PFSK-1 (cell line): ENCODE results near the gene RPUSD3.

Source experiments
- FOXP2 ChIP-seq: optimal IDR thresholded peaks from 2 replicates; pipeline ENCODE3; 2011; ENCODE audit warnings: borderline replicate concordance, control low read depth, inconsistent platforms; ENCODE audit not compliant: insufficient read depth; ENCODE audit errors: extremely low read length, extremely low read depth
- POLR2AphosphoS5 ChIP-seq: IDR thresholded peaks from 2 replicates; pipeline ENCODE4 v1.6.1; 2012; ENCODE audit warnings: low read depth, mild to moderate bottlenecking, control low read depth, low read length, moderate library complexity
- SIN3A ChIP-seq: IDR thresholded peaks from 2 replicates; pipeline ENCODE4 v1.6.1; 2012; ENCODE audit warnings: mild to moderate bottlenecking, low read length, moderate library complexity, borderline replicate concordance; ENCODE audit not compliant: insufficient read depth
- TAF1 ChIP-seq: IDR thresholded peaks from 2 replicates; pipeline ENCODE4 v1.6.1; 2012; ENCODE audit warnings: low read length, control low read depth, borderline replicate concordance; ENCODE audit not compliant: insufficient read depth
- TF ChIP-seq, protein P1 (sequence below), 2 experiments: IDR thresholded peaks; 2 replicates each; pipeline versions ENCODE4 v1.6.1 to v1.8.0; 2011 to 2012; ENCODE audit warnings: low read depth in 2 of 2, low read length in 2 of 2, control low read depth in 1 of 2, inconsistent platforms in 1 of 2, mild to moderate bottlenecking in 1 of 2, moderate library complexity in 1 of 2; ENCODE audit not compliant: insufficient read depth in 1 of 2

Gene RPUSD3

DNA sequence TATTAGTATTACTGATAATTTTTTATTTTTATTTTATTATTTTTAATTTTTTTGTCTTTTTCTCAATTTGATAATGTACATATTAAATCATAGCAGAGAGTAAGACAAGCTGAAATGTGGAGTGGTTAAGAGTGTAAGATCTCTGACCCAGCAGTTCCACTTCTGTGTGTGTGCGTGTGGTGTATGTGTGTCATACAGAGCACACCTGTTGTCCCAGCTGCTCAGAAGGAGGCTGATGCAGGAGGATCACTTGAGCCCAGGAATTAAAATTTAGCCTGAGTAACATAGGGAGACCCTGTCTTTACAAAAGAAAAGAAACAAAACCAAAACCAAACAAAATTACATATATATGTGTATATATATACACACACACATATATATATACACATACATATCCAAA is 37.6 kb upstream of the RPUSD3 start:
- TF ChIP-seq POLR2AphosphoS5 (no peak), TAF1 (no peak), SIN3A (no peak), FOXP2 (no peak)
- TF ChIP-seq, protein P1, sequence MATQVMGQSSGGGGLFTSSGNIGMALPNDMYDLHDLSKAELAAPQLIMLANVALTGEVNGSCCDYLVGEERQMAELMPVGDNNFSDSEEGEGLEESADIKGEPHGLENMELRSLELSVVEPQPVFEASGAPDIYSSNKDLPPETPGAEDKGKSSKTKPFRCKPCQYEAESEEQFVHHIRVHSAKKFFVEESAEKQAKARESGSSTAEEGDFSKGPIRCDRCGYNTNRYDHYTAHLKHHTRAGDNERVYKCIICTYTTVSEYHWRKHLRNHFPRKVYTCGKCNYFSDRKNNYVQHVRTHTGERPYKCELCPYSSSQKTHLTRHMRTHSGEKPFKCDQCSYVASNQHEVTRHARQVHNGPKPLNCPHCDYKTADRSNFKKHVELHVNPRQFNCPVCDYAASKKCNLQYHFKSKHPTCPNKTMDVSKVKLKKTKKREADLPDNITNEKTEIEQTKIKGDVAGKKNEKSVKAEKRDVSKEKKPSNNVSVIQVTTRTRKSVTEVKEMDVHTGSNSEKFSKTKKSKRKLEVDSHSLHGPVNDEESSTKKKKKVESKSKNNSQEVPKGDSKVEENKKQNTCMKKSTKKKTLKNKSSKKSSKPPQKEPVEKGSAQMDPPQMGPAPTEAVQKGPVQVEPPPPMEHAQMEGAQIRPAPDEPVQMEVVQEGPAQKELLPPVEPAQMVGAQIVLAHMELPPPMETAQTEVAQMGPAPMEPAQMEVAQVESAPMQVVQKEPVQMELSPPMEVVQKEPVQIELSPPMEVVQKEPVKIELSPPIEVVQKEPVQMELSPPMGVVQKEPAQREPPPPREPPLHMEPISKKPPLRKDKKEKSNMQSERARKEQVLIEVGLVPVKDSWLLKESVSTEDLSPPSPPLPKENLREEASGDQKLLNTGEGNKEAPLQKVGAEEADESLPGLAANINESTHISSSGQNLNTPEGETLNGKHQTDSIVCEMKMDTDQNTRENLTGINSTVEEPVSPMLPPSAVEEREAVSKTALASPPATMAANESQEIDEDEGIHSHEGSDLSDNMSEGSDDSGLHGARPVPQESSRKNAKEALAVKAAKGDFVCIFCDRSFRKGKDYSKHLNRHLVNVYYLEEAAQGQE (IDR thresholded peaks at IDR 0.05; ENCODE audit: insufficient read depth in 1 of 2, low read depth in 2 of 2, low read length in 2 of 2) = no peak

DNA sequence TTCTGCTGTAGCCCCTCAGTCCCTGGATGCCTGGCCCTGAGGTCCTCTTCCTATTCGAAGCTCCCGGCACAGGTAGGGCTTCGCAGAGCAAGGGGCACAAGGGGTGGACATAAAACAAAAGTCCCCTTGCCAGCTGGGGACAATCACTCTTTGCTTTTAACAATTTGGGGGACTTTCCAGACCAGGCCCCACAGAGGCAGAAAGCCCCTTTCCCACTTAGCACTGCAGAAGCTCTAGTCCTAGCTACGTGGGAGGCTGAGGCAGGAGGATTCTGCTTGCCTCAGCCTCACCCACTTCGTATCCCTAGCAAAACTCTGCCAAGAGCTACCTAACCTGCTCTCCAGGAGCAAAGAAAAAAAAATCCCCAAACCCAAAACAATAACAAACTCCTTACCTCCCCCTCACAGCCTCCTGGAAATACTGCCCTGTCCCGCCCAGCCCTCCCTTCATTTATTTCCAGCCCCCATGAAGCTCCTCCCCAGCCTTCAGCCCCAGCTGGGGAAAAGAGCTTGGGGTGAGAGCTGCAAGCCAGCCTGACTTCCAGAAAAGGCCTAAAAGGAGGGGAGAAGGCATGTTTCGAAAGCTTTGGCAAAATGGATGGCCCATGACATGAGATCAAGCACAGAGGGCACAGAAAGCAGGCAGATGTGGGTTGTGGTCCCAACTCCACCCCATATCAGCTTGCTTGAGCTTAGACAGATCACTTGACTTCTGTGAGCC is 36.2 kb upstream of the RPUSD3 start, which contains the start of gene CIDEC:
Gene CIDEC, minus strand, starts transcription at position 424 of the 720 bp plus-strand sequence. CDS start 1,767 bp downstream, outside the sequence.
- no peak for TF ChIP-seq TAF1
- no peak for TF ChIP-seq SIN3A
- TF ChIP-seq, protein P1 (IDR thresholded peaks at IDR 0.05; ENCODE audit: insufficient read depth in 1 of 2, low read depth in 2 of 2, low read length in 2 of 2) = no peak
- no peak for TF ChIP-seq POLR2AphosphoS5
- no peak for TF ChIP-seq FOXP2

DNA sequence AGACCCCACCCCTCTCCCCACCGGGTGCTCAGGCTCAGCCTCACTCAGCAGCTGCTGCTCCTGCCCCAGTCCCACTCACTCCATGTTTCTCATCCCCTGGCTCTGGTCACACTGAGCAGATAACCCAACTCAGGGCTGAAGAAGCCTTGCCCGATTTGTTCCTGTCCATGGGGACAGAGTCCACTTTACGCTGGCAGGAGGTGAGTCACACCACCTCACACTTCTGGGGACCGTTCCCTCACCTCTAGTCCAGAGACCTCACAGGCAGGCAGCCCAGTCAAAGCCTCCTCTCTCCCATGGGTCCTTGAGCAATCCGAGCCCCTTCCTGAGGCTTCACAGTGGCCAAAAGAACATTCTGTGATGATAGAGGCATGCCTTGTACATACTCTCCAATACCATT is 34.9 kb upstream of the RPUSD3 start:
- no peak for TF ChIP-seq TAF1
- TF ChIP-seq FOXP2 = no peak
- TF ChIP-seq POLR2AphosphoS5 = no peak
- TF ChIP-seq SIN3A = no peak
- TF ChIP-seq, protein P1 (IDR thresholded peaks at IDR 0.05; ENCODE audit: insufficient read depth in 1 of 2, low read depth in 2 of 2, low read length in 2 of 2) = no peak

DNA sequence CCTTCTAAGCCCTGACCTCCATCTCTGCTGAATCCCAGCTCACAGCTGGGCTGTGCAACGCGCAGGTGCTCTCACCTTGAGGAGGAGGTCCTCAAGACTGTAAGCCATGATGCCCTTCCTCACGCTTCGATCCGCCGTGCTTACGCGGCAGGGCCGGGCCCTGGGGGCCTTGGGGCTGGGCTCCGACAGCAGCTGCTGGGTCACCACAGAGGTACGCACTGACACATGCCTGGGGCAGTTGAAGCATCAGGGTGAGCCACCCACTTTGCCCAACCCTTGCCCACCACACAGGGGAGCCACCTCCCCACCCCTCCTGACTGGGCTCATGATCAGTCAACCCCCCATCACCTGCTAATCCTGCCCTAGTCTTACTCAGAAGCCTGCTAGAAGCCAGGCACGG is 33.2 kb upstream of the RPUSD3 start:
- TF ChIP-seq TAF1 (no peak), SIN3A (no peak), FOXP2 (no peak), POLR2AphosphoS5 (no peak)
- TF ChIP-seq, protein P1 (IDR thresholded peaks at IDR 0.05; ENCODE audit: insufficient read depth in 1 of 2, low read depth in 2 of 2, low read length in 2 of 2) = no peak

DNA sequence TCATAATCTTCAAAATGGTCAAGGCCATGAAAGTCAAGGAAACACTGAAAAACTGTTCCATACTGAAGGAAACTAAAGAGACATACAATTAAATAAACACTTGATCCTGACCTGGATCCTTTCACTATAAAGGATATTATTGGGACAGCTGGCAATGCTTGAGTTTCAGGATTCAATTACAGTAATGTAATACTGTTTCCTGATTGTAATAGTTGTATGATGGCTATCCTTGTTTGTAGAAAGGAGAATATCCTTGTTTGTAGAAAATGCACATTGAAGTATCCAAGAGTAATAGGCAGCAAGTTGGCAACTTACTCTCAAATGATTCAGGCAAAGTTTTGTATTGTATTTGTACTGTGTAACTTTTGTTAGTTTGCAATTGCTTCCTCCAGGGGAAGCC is 31.6 kb upstream of the RPUSD3 start:
- TF ChIP-seq SIN3A (no peak), TAF1 (no peak), FOXP2 (no peak), POLR2AphosphoS5 (no peak)
- TF ChIP-seq, protein P1 (IDR thresholded peaks at IDR 0.05; ENCODE audit: insufficient read depth in 1 of 2, low read depth in 2 of 2, low read length in 2 of 2) = no peak
